Measurements from ENCODE around the gene CUL4B.
A peak's percentile ranks its signal among the peaks of the same experiment; 100 is the strongest.

The CUL4B gene

DNA sequence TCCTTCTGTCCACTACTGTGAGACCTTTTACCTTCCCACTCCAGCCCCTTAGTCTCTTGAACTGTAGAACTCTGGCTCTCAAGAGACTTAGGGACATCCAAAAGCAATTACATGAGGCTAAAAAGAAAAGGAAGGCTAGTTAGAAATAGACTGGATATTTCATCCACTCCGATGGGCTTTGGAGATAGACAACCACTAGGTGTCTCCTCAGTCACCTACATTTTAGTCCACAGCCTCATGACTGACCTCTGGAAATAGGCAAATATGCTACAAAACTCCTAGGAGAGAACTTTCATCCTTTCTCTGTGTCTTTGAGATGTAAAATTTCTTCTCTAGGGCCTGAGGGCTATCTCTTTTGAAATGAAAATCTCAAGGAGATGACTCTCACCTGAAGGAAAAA is 46.5 kb downstream of the CUL4B start:
- no peak overlapping the region for H3K4me3 ChIP-seq (IDR thresholded peaks at IDR 0.05; ENCODE audit: insufficient read depth, low read depth, low read length)
- no peak overlapping the region for H3K9ac ChIP-seq
- H3K36me3 ChIP-seq (ENCODE audit: insufficient read depth) = no peaks in the 10 kb centered on the region
- H3K4me1 ChIP-seq (ENCODE audit: low read depth, poor library complexity, severe bottlenecking) = no peaks in the 10 kb centered on the region
- no peak overlapping the region for H2AFZ ChIP-seq (ENCODE audit: low read depth)
- H3K27ac ChIP-seq = no peak overlapping the region
- no peaks in the 10 kb centered on the region for H4K20me1 ChIP-seq (ENCODE audit: insufficient read depth)
- H3K4me2 ChIP-seq = no peak overlapping the region
- TF ChIP-seq, protein P1, sequence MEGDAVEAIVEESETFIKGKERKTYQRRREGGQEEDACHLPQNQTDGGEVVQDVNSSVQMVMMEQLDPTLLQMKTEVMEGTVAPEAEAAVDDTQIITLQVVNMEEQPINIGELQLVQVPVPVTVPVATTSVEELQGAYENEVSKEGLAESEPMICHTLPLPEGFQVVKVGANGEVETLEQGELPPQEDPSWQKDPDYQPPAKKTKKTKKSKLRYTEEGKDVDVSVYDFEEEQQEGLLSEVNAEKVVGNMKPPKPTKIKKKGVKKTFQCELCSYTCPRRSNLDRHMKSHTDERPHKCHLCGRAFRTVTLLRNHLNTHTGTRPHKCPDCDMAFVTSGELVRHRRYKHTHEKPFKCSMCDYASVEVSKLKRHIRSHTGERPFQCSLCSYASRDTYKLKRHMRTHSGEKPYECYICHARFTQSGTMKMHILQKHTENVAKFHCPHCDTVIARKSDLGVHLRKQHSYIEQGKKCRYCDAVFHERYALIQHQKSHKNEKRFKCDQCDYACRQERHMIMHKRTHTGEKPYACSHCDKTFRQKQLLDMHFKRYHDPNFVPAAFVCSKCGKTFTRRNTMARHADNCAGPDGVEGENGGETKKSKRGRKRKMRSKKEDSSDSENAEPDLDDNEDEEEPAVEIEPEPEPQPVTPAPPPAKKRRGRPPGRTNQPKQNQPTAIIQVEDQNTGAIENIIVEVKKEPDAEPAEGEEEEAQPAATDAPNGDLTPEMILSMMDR (conservative IDR thresholded peaks at IDR 0.05; ENCODE audit: low read depth, low read length) = peak; percentile 62
- H3K27me3 ChIP-seq (ENCODE audit: insufficient read depth, low read depth) = no peaks in the 10 kb centered on the region
- no peaks in the 10 kb centered on the region for H3K79me2 ChIP-seq (ENCODE audit: insufficient read depth, low read depth)

DNA sequence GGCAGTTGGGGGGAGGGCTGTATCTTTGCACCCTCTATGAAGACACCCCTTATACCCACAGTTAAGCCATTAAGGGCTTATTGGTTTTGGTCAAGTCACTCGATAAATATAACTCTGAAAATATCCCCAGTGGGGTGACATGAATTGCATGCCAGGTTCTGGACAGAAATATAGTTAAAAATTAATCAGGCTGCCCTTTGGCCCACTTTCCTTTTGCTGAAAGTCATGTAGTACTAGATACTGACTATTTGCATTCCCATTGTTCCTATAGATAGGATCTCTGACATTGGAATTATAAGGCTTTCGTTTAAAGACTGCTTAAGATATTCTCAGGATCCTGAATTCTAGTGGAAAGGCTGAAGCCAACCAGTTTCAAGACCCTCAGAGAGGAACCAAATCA is 48.1 kb downstream of the CUL4B start:
- TF ChIP-seq, protein P1 (conservative IDR thresholded peaks at IDR 0.05; ENCODE audit: low read depth, low read length) = no peak
- no peaks in the 10 kb centered on the region for H3K27me3 ChIP-seq (ENCODE audit: insufficient read depth, low read depth)
- no peak overlapping the region for H3K9ac ChIP-seq
- no peak overlapping the region for H3K4me3 ChIP-seq (IDR thresholded peaks at IDR 0.05; ENCODE audit: insufficient read depth, low read depth, low read length)
- H3K27ac ChIP-seq = no peak overlapping the region
- H3K4me1 ChIP-seq (ENCODE audit: low read depth, poor library complexity, severe bottlenecking) = no peaks in the 10 kb centered on the region
- H3K79me2 ChIP-seq (ENCODE audit: insufficient read depth, low read depth) = no peaks in the 10 kb centered on the region
- no peak overlapping the region for H3K4me2 ChIP-seq
- no peaks in the 10 kb centered on the region for H4K20me1 ChIP-seq (ENCODE audit: insufficient read depth)
- no peaks in the 10 kb centered on the region for H3K36me3 ChIP-seq (ENCODE audit: insufficient read depth)
- no peak overlapping the region for H2AFZ ChIP-seq (ENCODE audit: low read depth)

DNA sequence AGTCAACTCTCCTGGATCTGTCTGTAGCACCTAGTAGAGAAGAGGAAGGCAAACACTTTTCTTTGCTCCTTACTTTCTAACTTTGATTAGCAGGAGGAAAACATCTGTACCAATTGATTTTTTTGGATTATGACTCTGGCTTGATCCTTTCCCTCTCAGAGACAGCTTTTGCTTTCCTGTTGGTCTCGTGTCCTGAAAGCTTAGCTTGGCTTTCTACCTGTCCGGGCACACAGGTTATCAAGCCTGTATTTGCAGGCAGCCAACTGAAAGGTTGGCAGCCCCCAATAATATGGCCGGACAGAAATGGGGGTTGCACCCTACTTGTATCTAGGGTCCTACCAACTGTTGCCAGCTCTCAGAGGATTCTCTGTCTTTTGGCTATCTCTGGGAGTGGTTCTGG is 48.5 kb downstream of the CUL4B start:
- Histone ChIP-seq H3K36me3 (ENCODE audit: insufficient read depth) (no peaks in the 10 kb centered on the region), H3K27ac (no peak overlapping the region), H3K9ac (no peak overlapping the region), H2AFZ (ENCODE audit: low read depth) (no peak overlapping the region), H3K4me1 (ENCODE audit: low read depth, poor library complexity, severe bottlenecking) (no peaks in the 10 kb centered on the region), H3K4me3 (IDR thresholded peaks at IDR 0.05; ENCODE audit: insufficient read depth, low read depth, low read length) (no peak overlapping the region), H3K79me2 (ENCODE audit: insufficient read depth, low read depth) (no peaks in the 10 kb centered on the region), H3K27me3 (ENCODE audit: insufficient read depth, low read depth) (no peaks in the 10 kb centered on the region), H4K20me1 (ENCODE audit: insufficient read depth) (no peaks in the 10 kb centered on the region), H3K4me2 (no peak overlapping the region)
- TF ChIP-seq, protein P1 (conservative IDR thresholded peaks at IDR 0.05; ENCODE audit: low read depth, low read length) = no peak

DNA sequence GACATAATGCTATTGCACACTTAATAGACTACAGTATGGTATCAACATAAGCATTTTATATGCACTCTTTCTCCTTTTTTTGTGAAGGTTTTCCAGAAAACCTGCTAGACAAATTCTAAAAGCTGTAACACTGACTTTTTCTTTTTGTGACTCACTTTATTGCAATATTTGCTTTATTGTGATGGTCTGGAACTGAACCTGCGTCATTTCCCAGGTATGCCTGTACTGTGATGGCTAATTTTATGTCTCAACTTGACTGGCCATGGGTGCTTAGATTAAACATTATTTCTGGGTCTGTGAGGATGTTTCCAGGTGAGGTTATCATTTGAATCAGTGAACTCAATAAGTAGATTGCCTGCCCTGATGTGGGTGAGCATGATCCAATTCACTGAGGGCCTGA is 56.2 kb downstream of the CUL4B start:
- H3K9ac ChIP-seq = no peak overlapping the region
- no peaks in the 10 kb centered on the region for H4K20me1 ChIP-seq (ENCODE audit: insufficient read depth)
- no peak overlapping the region for H3K4me2 ChIP-seq
- TF ChIP-seq, protein P1 (conservative IDR thresholded peaks at IDR 0.05; ENCODE audit: low read depth, low read length) = no peak
- no peak overlapping the region for H3K27ac ChIP-seq
- no peak overlapping the region for H2AFZ ChIP-seq (ENCODE audit: low read depth)
- H3K27me3 ChIP-seq (ENCODE audit: insufficient read depth, low read depth) = no peaks in the 10 kb centered on the region
- H3K79me2 ChIP-seq (ENCODE audit: insufficient read depth, low read depth) = no peaks in the 10 kb centered on the region
- H3K4me3 ChIP-seq (IDR thresholded peaks at IDR 0.05; ENCODE audit: insufficient read depth, low read depth, low read length) = no peak overlapping the region
- H3K36me3 ChIP-seq (ENCODE audit: insufficient read depth) = no peaks in the 10 kb centered on the region
- no peaks in the 10 kb centered on the region for H3K4me1 ChIP-seq (ENCODE audit: low read depth, poor library complexity, severe bottlenecking)
